CD4-positive, alpha-beta T cell (primary cell): ENCODE measurements around the gene HTATIP2. TPM values are rescaled to one million over a fixed set of nuclear protein-coding genes. Genes with fewer than 3 reads are reported as not detected.
A peak's percentile ranks its signal among the peaks of the same experiment; 100 is the strongest.

Experiments
- ATAC-seq: fragments of 200-7000 bp; cut with Tn5 transposase; one replicate; pipeline ENCODE4 v1.10.0; 2022; ENCODE audit warnings: mild to moderate bottlenecking; ENCODE audit not compliant: poor library complexity
- CTCF ChIA-PET: fragments of 350-600 bp; sonication (Branson Sonifier 250); formaldehyde crosslinking; loops from one replicate; lab custom pipeline; 2021; ENCODE audit warnings: antibody characterized with exemption, inconsistent platforms; lab: Charles Lee
- POLR2A ChIA-PET: fragments of 350-600 bp; sonication (Branson Sonifier 250); formaldehyde crosslinking; loops from one replicate; lab custom pipeline; 2021; ENCODE audit warnings: antibody characterized with exemption, inconsistent platforms; lab: Charles Lee
- DNase-seq, 14 experiments: peaks; one replicate each; pipeline ENCODE4 v3.0.0-alpha.2; 2013 to 2020; ENCODE audit warnings: mixed read lengths in 2 of 14
- H3K27ac ChIP-seq, 2 donors: one replicate each; pipeline versions ENCODE4 v1.5.1 to v1.7.0; 2013; ENCODE audit warnings: low read length in 2 of 2, low read depth in 1 of 2, mild to moderate bottlenecking in 1 of 2
- H3K27me3 ChIP-seq, 2 experiments: 1 replicate in 1 of 2; 2 replicates in 1 of 2; pipeline versions ENCODE4 v1.6.1 to v1.7.0; 2013; ENCODE audit warnings: low read length in 2 of 2, control low read depth in 1 of 2, mild to moderate bottlenecking in 1 of 2, moderate library complexity in 1 of 2; ENCODE audit not compliant: insufficient read depth in 2 of 2, control insufficient read depth in 1 of 2
- H3K36me3 ChIP-seq: one replicate; pipeline ENCODE4 v1.6.1; 2013; ENCODE audit warnings: low read length, control low read depth; ENCODE audit not compliant: insufficient read depth
- H3K4me1 ChIP-seq: one replicate; pipeline ENCODE4 v1.6.1; 2013; ENCODE audit warnings: low read length, control low read depth; ENCODE audit not compliant: insufficient read depth
- H3K4me3 ChIP-seq: one replicate; pipeline ENCODE4 v1.5.1; 2013; ENCODE audit warnings: mild to moderate bottlenecking, low read length, moderate library complexity
- H3K9me3 ChIP-seq, 2 experiments: 1 replicate in 1 of 2; 2 replicates in 1 of 2; pipeline versions ENCODE4 v1.6.1 to v1.7.0; 2013; ENCODE audit warnings: low read length in 2 of 2, mild to moderate bottlenecking in 2 of 2, control low read depth in 1 of 2, moderate library complexity in 1 of 2; ENCODE audit not compliant: control insufficient read depth in 1 of 2, insufficient read depth in 1 of 2
- H3K27ac Mint-ChIP-seq: one replicate; pipeline ENCODE4 v1.8.0; 2020; ENCODE audit warnings: mixed read lengths
- H3K27me3 Mint-ChIP-seq: one replicate; pipeline ENCODE4 v1.8.0; 2021; ENCODE audit warnings: mixed read lengths
- H3K36me3 Mint-ChIP-seq: one replicate; pipeline ENCODE4 v1.8.0; 2021; ENCODE audit warnings: low read depth, mixed read lengths
- H3K4me1 Mint-ChIP-seq: one replicate; pipeline ENCODE4 v1.8.0; 2021; ENCODE audit warnings: low read depth, mixed read lengths
- H3K4me3 Mint-ChIP-seq: one replicate; pipeline ENCODE4 v1.8.0; 2020; ENCODE audit warnings: mild to moderate bottlenecking, mixed read lengths
- H3K9me3 Mint-ChIP-seq: one replicate; pipeline ENCODE4 v1.8.0; 2020; ENCODE audit warnings: mixed read lengths
- CTCF ChIP-seq: fragments of 200-600 bp; IDR thresholded peaks from one replicate; pipeline ENCODE4 v1.8.0; 2022; ENCODE audit warnings: antibody characterized with exemption, mild to moderate bottlenecking
- intact Hi-C, 2 experiments: fragments of 100-400 bp; cut with DNase I in 1 of 2; cut with micrococcal nuclease in 1 of 2; formaldehyde crosslinking; loops; one replicate each; pipeline versions ENCODE4 v1.15.1 to v1.9.0; 2023 to 2025; cut with DNase I, micrococcal nuclease
- total RNA-seq, 174 experiments: library from RNA in 2 of 174; stranded (reverse) in 2 of 174; gene quantifications; one replicate each; pipeline ENCODE4 v1.2.3 and lab custom pipeline; 2021 to 2026

Gene HTATIP2
- total RNA-seq, 2 experiments from 2014 or later = 8.1 to 9.8 TPM

GRCh38 chr11:20327377-20327935 lies 36.1 kb upstream of the HTATIP2 start:
- H3K27ac Mint-ChIP-seq = no peak overlapping the region
- no peak overlapping the region for H3K4me3 ChIP-seq
- H3K4me1 ChIP-seq = no peaks in the 10 kb centered on the region
- H3K9me3 ChIP-seq = no peaks in the 10 kb centered on the region
- ATAC-seq (no peak), DNase-seq (no peak)
- no peaks in the 10 kb centered on the region for H3K9me3 Mint-ChIP-seq
- H3K4me1 Mint-ChIP-seq = no peaks in the 10 kb centered on the region
- H3K27me3 ChIP-seq = peaks cover 0 to 3% of the 10 kb centered on the region in 2 experiments
- intact Hi-C loops = no loop called here
- H3K27me3 Mint-ChIP-seq = peaks cover 21% of the 10 kb centered on the region
- no peak overlapping the region for H3K4me3 Mint-ChIP-seq
- H3K36me3 ChIP-seq = no peaks in the 10 kb centered on the region
- no peak for TF ChIP-seq CTCF
- no peak overlapping the region for H3K27ac ChIP-seq
- ChIA-PET CTCF (no interaction called here), POLR2A (no interaction called here)
- no peaks in the 10 kb centered on the region for H3K36me3 Mint-ChIP-seq

- DNase-seq (no peak), ATAC-seq (no peak)
- Mint-ChIP-seq H3K4me3 (no peak overlapping the region), H3K27ac (no peak overlapping the region), H3K27me3 (peaks cover 64% of the 10 kb centered on the region), H3K9me3 (no peaks in the 10 kb centered on the region), H3K4me1 (no peaks in the 10 kb centered on the region), H3K36me3 (no peaks in the 10 kb centered on the region)
- no peak overlapping the region for H3K27ac ChIP-seq
- H3K36me3 ChIP-seq = no peaks in the 10 kb centered on the region
- TF ChIP-seq CTCF = no peak
- H3K9me3 ChIP-seq = no peaks in the 10 kb centered on the region
- no peak overlapping the region for H3K4me3 ChIP-seq
- ChIA-PET CTCF (interaction anchor here (2.0 kb wide), 1 partner anchor 209 kb away, joined by 5 read pairs; no protein-coding TSS in a partner anchor), POLR2A (no interaction called here)
- intact Hi-C loops = no loop called here
- H3K4me1 ChIP-seq = no peaks in the 10 kb centered on the region
- H3K27me3 ChIP-seq = peaks cover 7 to 18% of the 10 kb centered on the region in 2 experiments
Observed at GRCh38 chr11:20336056-20336455, 27.5 kb upstream of the HTATIP2 start.

DNA sequence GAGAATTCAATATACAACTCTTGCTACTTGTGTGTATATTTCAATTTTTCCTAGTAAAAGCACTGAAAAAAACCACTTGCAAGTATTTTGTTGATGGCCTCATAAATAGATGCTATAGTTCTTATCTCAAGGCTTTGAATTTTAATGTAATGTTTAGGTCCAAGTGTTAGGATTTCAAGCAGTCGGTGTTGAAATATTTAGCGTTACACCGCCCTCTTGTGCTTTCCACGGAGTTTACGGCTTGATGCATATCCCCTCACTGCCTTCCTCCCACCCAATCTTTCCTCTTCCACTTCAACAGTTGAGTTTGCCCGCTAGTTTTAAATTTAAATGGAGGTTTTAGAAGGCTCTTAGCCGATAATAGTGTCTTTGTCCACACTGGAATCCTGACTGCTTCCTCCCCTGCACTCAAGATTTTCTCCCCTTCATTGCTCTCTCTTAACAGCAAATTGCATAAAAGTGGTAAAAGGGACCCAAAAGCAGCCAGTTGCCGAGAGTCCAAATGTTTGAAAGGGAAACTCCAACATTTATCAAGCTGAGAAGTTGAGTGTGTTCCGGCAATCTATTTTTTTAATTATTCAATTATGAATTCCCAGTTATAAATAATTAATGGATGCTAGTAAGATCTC lies 25.9 kb upstream of the HTATIP2 start:
- peaks cover 76% of the 10 kb centered on the region for H3K27me3 Mint-ChIP-seq
- no peak overlapping the region for H3K27ac ChIP-seq
- TF ChIP-seq CTCF = peak; percentile 21
- peaks cover 4% of the 10 kb centered on the region for H3K4me1 ChIP-seq
- H3K4me3 Mint-ChIP-seq = no peak overlapping the region
- ChIA-PET POLR2A (no interaction called here), CTCF (no interaction called here)
- no peaks in the 10 kb centered on the region for H3K36me3 ChIP-seq
- H3K4me1 Mint-ChIP-seq = no peaks in the 10 kb centered on the region
- H3K36me3 Mint-ChIP-seq = no peaks in the 10 kb centered on the region
- no peak overlapping the region for H3K27ac Mint-ChIP-seq
- ATAC-seq (no peak), DNase-seq (peak in 2 of 14 experiments; percentile 9 to 13)
- peaks cover 0 to 4% of the 10 kb centered on the region in 2 experiments for H3K9me3 ChIP-seq
- intact Hi-C loops = loop anchor here in 1 of 2 experiments (1.0 kb wide), 1 partner anchor 209 kb away; no protein-coding TSS in a partner anchor
- peaks cover 17 to 29% of the 10 kb centered on the region in 2 experiments for H3K27me3 ChIP-seq
- H3K9me3 Mint-ChIP-seq = no peaks in the 10 kb centered on the region
- H3K4me3 ChIP-seq = no peak overlapping the region
